Skeletal muscle tissue (tissue), 4 donors: ENCODE measurements around the gene IFITM10. TPM values are rescaled to one million over a fixed set of nuclear protein-coding genes. Genes with fewer than 3 reads are reported as not detected.
A peak's percentile ranks its signal among the peaks of the same experiment; 100 is the strongest.

Source experiments
- H3K27ac ChIP-seq: one replicate; pipeline ENCODE4 v1.7.0; 2013; ENCODE audit warnings: mild to moderate bottlenecking, low read depth, low read length, inconsistent platforms
- H3K27me3 ChIP-seq, 3 donors: one replicate each; pipeline ENCODE4 v1.7.0; 2013; ENCODE audit warnings: low read length in 3 of 3; ENCODE audit not compliant: control insufficient read depth in 3 of 3, insufficient read depth in 3 of 3
- H3K36me3 ChIP-seq, 3 donors: one replicate each; pipeline ENCODE4 v1.7.0; 2013; ENCODE audit warnings: low read length in 3 of 3; ENCODE audit not compliant: control insufficient read depth in 3 of 3, insufficient read depth in 3 of 3
- H3K4me1 ChIP-seq, 3 donors: one replicate each; pipeline ENCODE4 v1.7.0; 2013; ENCODE audit warnings: low read length in 3 of 3, mild to moderate bottlenecking in 3 of 3; ENCODE audit not compliant: control insufficient read depth in 3 of 3, insufficient read depth in 3 of 3
- H3K4me3 ChIP-seq, 3 donors: one replicate each; pipeline ENCODE4 v1.7.0; 2013; ENCODE audit warnings: low read length in 3 of 3
- H3K9ac ChIP-seq, 3 donors: one replicate each; pipeline ENCODE4 v1.7.0; 2013; ENCODE audit warnings: low read length in 3 of 3, mild to moderate bottlenecking in 3 of 3, moderate library complexity in 2 of 3, low read depth in 1 of 3
- H3K9me3 ChIP-seq, 3 donors: one replicate each; pipeline ENCODE4 v1.7.0; 2013; ENCODE audit warnings: low read length in 3 of 3; ENCODE audit not compliant: control insufficient read depth in 3 of 3
- total RNA-seq: library from RNA; depleted of rRNA; stranded (reverse); fragments of >200 nt; gene quantifications from one replicate; pipeline ENCODE4 v1.2.3, GENCODE V29; 2014
- donor health status: Osteomylitis.

Gene IFITM10
- total RNA-seq, 1 donor from 2014 or later: not detected

- Histone ChIP-seq H3K27ac (no peak overlapping the region), H3K9ac (no peak overlapping the region), H3K4me3 (no peak overlapping the region), H3K36me3 (no peaks in the 10 kb centered on the region), H3K4me1 (peaks cover 0 to 4% (median 0%) of the 10 kb centered on the region in 3 donors), H3K9me3 (no peaks in the 10 kb centered on the region), H3K27me3 (peaks cover 0 to 27% (median 12%) of the 10 kb centered on the region in 3 donors)
Measured at GRCh38 chr11:1778141-1778911, 27.9 kb upstream of the IFITM10 start.

- Histone ChIP-seq H3K27me3 (peaks cover 0 to 27% (median 12%) of the 10 kb centered on the region in 3 donors), H3K36me3 (no peaks in the 10 kb centered on the region), H3K4me3 (no peak overlapping the region), H3K27ac (no peak overlapping the region), H3K4me1 (peaks cover 0 to 6% (median under 1%) of the 10 kb centered on the region in 3 donors), H3K9ac (no peak overlapping the region), H3K9me3 (no peaks in the 10 kb centered on the region)
Measured at GRCh38 chr11:1777737-1778136, 27.3 kb upstream of the IFITM10 start.

- peaks cover 0 to 12% (median 6%) of the 10 kb centered on the region in 3 donors for H3K4me1 ChIP-seq
- H3K36me3 ChIP-seq: no peaks in the 10 kb centered on the region
- H3K9me3 ChIP-seq: no peaks in the 10 kb centered on the region
- H3K9ac ChIP-seq: no peak overlapping the region
- H3K27me3 ChIP-seq: peaks cover 0 to 27% (median 12%) of the 10 kb centered on the region in 3 donors
- no peak overlapping the region for H3K27ac ChIP-seq
- no peak overlapping the region for H3K4me3 ChIP-seq
Measured at GRCh38 chr11:1776944-1777715, 26.7 kb upstream of the IFITM10 start.

- H3K36me3 ChIP-seq: no peaks in the 10 kb centered on the region
- H3K9ac ChIP-seq: no peak overlapping the region
- H3K4me1 ChIP-seq: peaks cover 0 to 13% (median 9%) of the 10 kb centered on the region in 3 donors
- no peak overlapping the region for H3K4me3 ChIP-seq
- H3K9me3 ChIP-seq: no peaks in the 10 kb centered on the region
- peaks cover 0 to 27% (median 12%) of the 10 kb centered on the region in 3 donors for H3K27me3 ChIP-seq
- H3K27ac ChIP-seq: no peak overlapping the region
Measured at GRCh38 chr11:1776331-1776851, 26.0 kb upstream of the IFITM10 start.

- H3K4me3 ChIP-seq: no peak overlapping the region
- H3K36me3 ChIP-seq: no peaks in the 10 kb centered on the region
- peaks cover 0 to 20% (median 12%) of the 10 kb centered on the region in 3 donors for H3K27me3 ChIP-seq
- no peak overlapping the region for H3K9ac ChIP-seq
- no peaks in the 10 kb centered on the region for H3K9me3 ChIP-seq
- H3K27ac ChIP-seq: no peak overlapping the region
- peaks cover 0 to 10% (median 9%) of the 10 kb centered on the region in 3 donors for H3K4me1 ChIP-seq
Measured at GRCh38 chr11:1774886-1775285, 24.5 kb upstream of the IFITM10 start.

- Histone ChIP-seq H3K36me3 (no peaks in the 10 kb centered on the region), H3K4me3 (no peak overlapping the region), H3K27me3 (peaks cover 0 to 13% (median 12%) of the 10 kb centered on the region in 3 donors), H3K4me1 (peaks cover 0 to 10% (median 9%) of the 10 kb centered on the region in 3 donors), H3K27ac (no peak overlapping the region), H3K9me3 (no peaks in the 10 kb centered on the region), H3K9ac (no peak overlapping the region)
Measured at GRCh38 chr11:1773994-1774550, 23.7 kb upstream of the IFITM10 start.

GRCh38 chr11:1773131-1773993, 23.0 kb upstream of the IFITM10 start:
- Histone ChIP-seq H3K4me1 (peaks cover 0 to 10% (median 9%) of the 10 kb centered on the region in 3 donors), H3K9ac (no peak overlapping the region), H3K27me3 (peaks cover 0 to 12% (median 11%) of the 10 kb centered on the region in 3 donors), H3K36me3 (no peaks in the 10 kb centered on the region), H3K27ac (no peak overlapping the region), H3K4me3 (no peak overlapping the region), H3K9me3 (no peaks in the 10 kb centered on the region)

- Histone ChIP-seq H3K4me3 (peak overlapping the region; percentile 7 to 29 (median 15)), H3K9me3 (no peaks in the 10 kb centered on the region), H3K27me3 (peaks cover 0 to 6% (median 5%) of the 10 kb centered on the region in 3 donors), H3K36me3 (no peaks in the 10 kb centered on the region), H3K27ac (peak overlapping the region; percentile 20), H3K9ac (peak overlapping the region in 1 of 3 donors; percentile 25), H3K4me1 (peaks cover 0 to 10% (median 9%) of the 10 kb centered on the region in 3 donors)
Measured at GRCh38 chr11:1772270-1773130, 22.1 kb upstream of the IFITM10 start.
